B cell (primary cell): ENCODE data around the gene S100A16. TPM values are rescaled to one million over a fixed set of nuclear protein-coding genes. Genes with fewer than 3 reads are reported as not detected.

Experiments used
- ATAC-seq: fragments of 200-7000 bp; cut with Tn5 transposase; one replicate; pipeline ENCODE4 v1.10.0; 2021; ENCODE audit warnings: low read depth, mild to moderate bottlenecking, moderate number of reproducible peaks, moderate library complexity
- CTCF ChIA-PET: fragments of 350-600 bp; sonication (Branson Sonifier 250); formaldehyde crosslinking; loops from one replicate; lab custom pipeline; 2021; ENCODE audit warnings: antibody characterized with exemption, inconsistent platforms; lab: Charles Lee
- POLR2A ChIA-PET: fragments of 350-600 bp; sonication (Branson Sonifier 250); formaldehyde crosslinking; loops from one replicate; lab custom pipeline; 2021; ENCODE audit warnings: antibody characterized with exemption; lab: Charles Lee
- DNase-seq: peaks from one replicate; pipeline ENCODE4 v3.0.0; 2013
- H2AFZ ChIP-seq: 2 replicates; pipeline ENCODE4 v1.6.1; 2012; ENCODE audit warnings: mild to moderate bottlenecking, low read depth, low read length; ENCODE audit not compliant: insufficient read depth, poor library complexity, severe bottlenecking
- H3K27ac ChIP-seq, 2 donors: 1 replicate in 1 of 2; 2 replicates in 1 of 2; pipeline ENCODE4 v1.5.1; 2012 to 2013; ENCODE audit warnings: low read length in 2 of 2, mild to moderate bottlenecking in 2 of 2, moderate library complexity in 1 of 2
- H3K27me3 ChIP-seq, 4 experiments: fragments of 200-600 bp in 1 of 4; sonication (generic) in 1 of 4; replicated peaks in 1 of 4; 1 replicate in 2 of 4; 2 replicates in 2 of 4; pipeline versions ENCODE4 v1.6.1 to v1.7.0; 2013 to 2016; ENCODE audit warnings: low read length in 3 of 4, mild to moderate bottlenecking in 2 of 4, mixed read lengths in 1 of 4, moderate library complexity in 1 of 4; ENCODE audit not compliant: insufficient read depth in 4 of 4, control insufficient read depth in 3 of 4; ENCODE audit errors: control extremely low read depth in 1 of 4
- H3K36me3 ChIP-seq, 2 experiments: replicated peaks in 1 of 2; 1 replicate in 1 of 2; 2 replicates in 1 of 2; pipeline versions ENCODE4 v1.6.1 to v1.7.1; 2013; ENCODE audit warnings: low read length in 1 of 2; ENCODE audit not compliant: insufficient read depth in 2 of 2, control insufficient read depth in 1 of 2; ENCODE audit errors: control extremely low read depth in 1 of 2, extremely low read depth in 1 of 2
- H3K4me1 ChIP-seq, 2 donors: fragments of 200-600 bp in 1 of 2; sonication (generic) in 1 of 2; 1 replicate in 1 of 2; 2 replicates in 1 of 2; pipeline versions ENCODE4 v1.5.1 to v1.6.1; 2013 to 2017; ENCODE audit warnings: low read length in 2 of 2; ENCODE audit not compliant: control insufficient read depth in 2 of 2, insufficient read depth in 2 of 2
- H3K4me2 ChIP-seq: replicated peaks from 2 replicates; pipeline ENCODE3; 2012; ENCODE audit warnings: mild to moderate bottlenecking, low read depth, low read length; ENCODE audit not compliant: poor library complexity, severe bottlenecking
- H3K4me3 ChIP-seq, 5 experiments: fragments of 200-600 bp in 1 of 5; sonication (generic) in 1 of 5; 1 replicate in 3 of 5; 2 replicates in 2 of 5; pipeline versions ENCODE4 v1.5.1 to v1.7.0; 2011 to 2016; ENCODE audit warnings: low read length in 4 of 5, mild to moderate bottlenecking in 4 of 5, low read depth in 2 of 5, control low read depth in 1 of 5, moderate library complexity in 1 of 5; ENCODE audit not compliant: insufficient read depth in 1 of 5; ENCODE audit errors: control extremely low read depth in 1 of 5, extremely low read depth in 1 of 5
- H3K79me2 ChIP-seq: fragments of 200-600 bp; sonication (generic); one replicate; pipeline ENCODE4 v1.6.0; 2016; ENCODE audit warnings: low read length; ENCODE audit not compliant: control insufficient read depth, insufficient read depth
- H3K9ac ChIP-seq: fragments of 200-600 bp; sonication (generic); 2 replicates; pipeline ENCODE4 v1.6.1; 2017; ENCODE audit warnings: mild to moderate bottlenecking, low read length, moderate library complexity
- H3K9me3 ChIP-seq, 3 donors: one replicate each; pipeline versions ENCODE4 v1.6.1 to v1.7.1; 2013; ENCODE audit warnings: low read length in 2 of 3; ENCODE audit not compliant: control insufficient read depth in 2 of 3, insufficient read depth in 1 of 3; ENCODE audit errors: control extremely low read depth in 1 of 3
- H4K20me1 ChIP-seq: 2 replicates; pipeline ENCODE4 v1.6.0; 2012; ENCODE audit warnings: mild to moderate bottlenecking, low read length; ENCODE audit not compliant: insufficient read depth, control insufficient read depth, poor library complexity, severe bottlenecking
- H3K27ac Mint-ChIP-seq: one replicate; pipeline ENCODE4 v1.8.0; 2021; ENCODE audit warnings: mixed read lengths
- H3K27me3 Mint-ChIP-seq: one replicate; pipeline ENCODE4 v1.8.0; 2021; ENCODE audit warnings: mixed read lengths
- H3K4me1 Mint-ChIP-seq: one replicate; pipeline ENCODE4 v1.8.0; 2021; ENCODE audit warnings: mixed read lengths
- H3K4me3 Mint-ChIP-seq: one replicate; pipeline ENCODE4 v1.8.0; 2021; ENCODE audit warnings: mixed read lengths
- H3K9me3 Mint-ChIP-seq: one replicate; pipeline ENCODE4 v1.8.0; 2022; ENCODE audit warnings: mixed read lengths; ENCODE audit not compliant: insufficient read depth
- EZH2 ChIP-seq: IDR thresholded peaks from 2 replicates; pipeline ENCODE4 v1.6.1; 2012; ENCODE audit warnings: borderline replicate concordance, low read depth, mild to moderate bottlenecking, moderate library complexity, low read length; ENCODE audit not compliant: insufficient read depth, poor library complexity, severe bottlenecking
- WGBS: methylation state at CpG from one replicate; pipeline ENCODE4 v1.1.5; 2013; ENCODE audit warnings: missing lambda C conversion rate; ENCODE audit not compliant: insufficient coverage; 5-methylcytosine and 5-hydroxymethylcytosine counted together
- intact Hi-C: fragments of 100-400 bp; cut with micrococcal nuclease; formaldehyde crosslinking; loops from one replicate; pipeline ENCODE4 v1.10.0; 2022
- polyA plus RNA-seq: library from polyadenylated mRNA; depleted of rRNA; stranded (reverse); fragments of >200 nt; gene quantifications from 2 replicates; pipeline ENCODE4 v1.2.3, GENCODE V29; 2012
- total RNA-seq, 2 donors: library from RNA; stranded (reverse); fragments of 120-200 nt in 1 of 2; gene quantifications; 1 replicate in 1 of 2; 2 replicates in 1 of 2; pipeline versions ENCODE4 v1.2.3 to v1.2.4, GENCODE V29; 2013 to 2022
- TF ChIP-seq, protein P1 (sequence below): fragments of 200-600 bp; IDR thresholded peaks from one replicate; pipeline ENCODE4 v1.8.0; 2022; ENCODE audit warnings: antibody characterized with exemption, mild to moderate bottlenecking

Gene S100A16
- total and polyA plus RNA-seq, 2 donors (not counting 1 experiment from before 2014, with no cell fraction given), result not detected

DNA sequence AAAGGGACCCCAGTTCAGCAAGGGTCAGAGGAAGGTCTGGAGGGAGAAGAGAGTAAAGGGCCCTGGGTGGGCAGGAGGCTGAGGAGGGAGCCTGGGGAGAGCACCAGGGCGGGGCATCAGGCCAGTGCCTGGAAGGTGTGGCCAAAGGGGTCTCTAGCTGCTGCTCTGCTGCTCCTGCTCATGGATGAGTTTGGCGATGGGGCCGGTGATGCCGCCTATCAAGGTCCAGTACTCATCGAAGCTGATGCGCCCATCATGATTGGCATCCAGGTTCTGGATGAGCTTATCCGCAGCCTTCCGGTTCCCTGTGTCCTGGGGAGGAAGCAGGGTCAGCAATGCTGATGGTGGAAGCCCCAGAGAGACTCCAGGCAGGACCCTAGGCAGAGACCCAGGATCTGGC is 5.6 kb downstream of the S100A16 start:
- H3K27ac Mint-ChIP-seq, result no peak overlapping the region
- Histone ChIP-seq H3K4me3 (no peak overlapping the region), H3K36me3 (no peaks in the 10 kb centered on the region), H3K27me3 (no peaks in the 10 kb centered on the region), H3K27ac (no peak overlapping the region), H3K9ac (no peak overlapping the region), H3K9me3 (no peaks in the 10 kb centered on the region), H3K4me1 (peaks cover 0 to 4% of the 10 kb centered on the region in 2 donors), H3K79me2 (no peaks in the 10 kb centered on the region), H2AFZ (no peak overlapping the region), H4K20me1 (no peaks in the 10 kb centered on the region), H3K4me2 (no peak overlapping the region)
- DNase-seq (no peak), ATAC-seq (no peak)
- over 99% methylated on average over 7 of the region's 8 CpGs for WGBS
- intact Hi-C loops, result no loop called here
- no peaks in the 10 kb centered on the region for H3K27me3 Mint-ChIP-seq
- no peaks in the 10 kb centered on the region for H3K9me3 Mint-ChIP-seq
- POLR2A ChIA-PET, result interaction anchor here (1.0 kb wide), 1 partner anchor 120 kb away, joined by 3 read pairs; the partner anchor contains the start of gene INTS3
- H3K4me3 Mint-ChIP-seq, result no peak overlapping the region
- CTCF ChIA-PET, result interaction anchor here (1.4 kb wide), 1 partner anchor 164 kb away, joined by 4 read pairs; no protein-coding TSS in a partner anchor
- peaks cover 4% of the 10 kb centered on the region for H3K4me1 Mint-ChIP-seq
- TF ChIP-seq, protein P1, sequence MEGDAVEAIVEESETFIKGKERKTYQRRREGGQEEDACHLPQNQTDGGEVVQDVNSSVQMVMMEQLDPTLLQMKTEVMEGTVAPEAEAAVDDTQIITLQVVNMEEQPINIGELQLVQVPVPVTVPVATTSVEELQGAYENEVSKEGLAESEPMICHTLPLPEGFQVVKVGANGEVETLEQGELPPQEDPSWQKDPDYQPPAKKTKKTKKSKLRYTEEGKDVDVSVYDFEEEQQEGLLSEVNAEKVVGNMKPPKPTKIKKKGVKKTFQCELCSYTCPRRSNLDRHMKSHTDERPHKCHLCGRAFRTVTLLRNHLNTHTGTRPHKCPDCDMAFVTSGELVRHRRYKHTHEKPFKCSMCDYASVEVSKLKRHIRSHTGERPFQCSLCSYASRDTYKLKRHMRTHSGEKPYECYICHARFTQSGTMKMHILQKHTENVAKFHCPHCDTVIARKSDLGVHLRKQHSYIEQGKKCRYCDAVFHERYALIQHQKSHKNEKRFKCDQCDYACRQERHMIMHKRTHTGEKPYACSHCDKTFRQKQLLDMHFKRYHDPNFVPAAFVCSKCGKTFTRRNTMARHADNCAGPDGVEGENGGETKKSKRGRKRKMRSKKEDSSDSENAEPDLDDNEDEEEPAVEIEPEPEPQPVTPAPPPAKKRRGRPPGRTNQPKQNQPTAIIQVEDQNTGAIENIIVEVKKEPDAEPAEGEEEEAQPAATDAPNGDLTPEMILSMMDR, result no peak
- no peak for TF ChIP-seq EZH2

DNA sequence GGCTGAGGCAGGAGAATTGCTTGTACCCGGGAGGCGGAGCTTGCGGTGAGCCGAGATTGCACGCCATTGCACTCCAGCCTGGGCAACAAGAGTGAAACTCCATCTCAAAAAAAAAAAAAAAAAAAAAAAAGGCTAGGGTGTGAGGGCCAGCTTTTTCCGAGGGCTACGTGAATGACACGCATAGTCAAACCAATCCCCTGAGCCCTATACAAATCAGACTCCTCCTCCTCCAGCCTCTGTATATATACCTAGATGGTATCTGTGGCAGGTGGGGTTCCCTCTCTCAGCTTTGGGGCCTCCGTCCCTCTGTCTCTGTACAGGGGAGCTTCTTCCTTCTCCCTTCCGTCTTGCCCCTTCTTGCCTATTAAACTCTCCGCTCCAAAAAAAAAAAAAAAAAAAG is 6.7 kb downstream of the S100A16 start:
- Histone ChIP-seq H3K27ac (no peak overlapping the region), H3K27me3 (no peaks in the 10 kb centered on the region), H3K4me2 (no peak overlapping the region), H2AFZ (no peak overlapping the region), H3K79me2 (no peaks in the 10 kb centered on the region), H4K20me1 (no peaks in the 10 kb centered on the region), H3K36me3 (no peaks in the 10 kb centered on the region), H3K4me3 (no peak overlapping the region), H3K9me3 (no peaks in the 10 kb centered on the region), H3K4me1 (peaks cover 0 to 4% of the 10 kb centered on the region in 2 donors), H3K9ac (no peak overlapping the region)
- POLR2A ChIA-PET, result interaction anchor here (0.7 kb wide), 1 partner anchor 665 kb away, joined by 3 read pairs; no protein-coding TSS in a partner anchor
- H3K27ac Mint-ChIP-seq, result no peak overlapping the region
- no peak for TF ChIP-seq EZH2
- TF ChIP-seq, protein P1, result no peak
- no peaks in the 10 kb centered on the region for H3K27me3 Mint-ChIP-seq
- ATAC-seq (no peak), DNase-seq (no peak)
- no CpG with 5 or more reads among the region's 11 CpGs for WGBS
- no peaks in the 10 kb centered on the region for H3K9me3 Mint-ChIP-seq
- no peak overlapping the region for H3K4me3 Mint-ChIP-seq
- peaks cover 7% of the 10 kb centered on the region for H3K4me1 Mint-ChIP-seq
- intact Hi-C loops, result no loop called here
- CTCF ChIA-PET, result interaction anchor here (1.4 kb wide), 1 partner anchor 165 kb away, joined by 4 read pairs; no protein-coding TSS in a partner anchor
